ENCODE results near the gene ATF2. TPM values are rescaled to one million over a fixed set of nuclear protein-coding genes. Genes with fewer than 3 reads are reported as not detected.

The ATF2 gene
- total RNA-seq, 1 donor: 80.7 TPM

DNA sequence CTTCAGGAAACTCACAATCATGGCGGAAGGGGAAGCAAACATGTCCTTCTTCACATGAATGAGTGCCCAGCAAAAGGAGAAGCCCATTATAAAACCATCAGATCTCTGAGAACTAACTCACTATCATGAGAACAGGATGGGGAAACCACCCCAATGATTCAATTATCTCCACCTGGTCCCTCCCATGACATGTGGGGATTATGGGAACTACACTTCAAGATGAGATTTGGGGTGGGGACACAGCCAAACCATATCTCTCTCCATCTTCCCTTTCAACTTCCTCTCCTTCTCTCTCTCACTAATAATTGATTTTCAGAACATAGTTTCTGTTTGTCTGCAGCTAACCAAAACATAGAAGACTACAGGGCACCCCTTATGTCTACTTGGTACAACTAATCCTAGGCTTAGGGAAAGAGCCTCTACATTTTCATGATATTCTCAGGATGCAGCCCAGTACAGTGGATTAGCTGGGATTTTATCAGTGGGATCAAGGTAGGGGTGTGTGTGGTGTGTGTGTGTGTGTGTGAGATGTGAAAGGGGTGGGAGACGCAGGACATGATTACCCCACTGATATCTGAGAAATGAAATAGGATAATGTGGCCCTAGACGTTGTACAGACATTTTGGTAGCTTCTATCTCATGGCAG lies 2.8 kb upstream of the ATF2 start:
- peaks cover 25% of the 10 kb centered on the region for H3K79me2 ChIP-seq (ENCODE audit: insufficient read depth, low read length)
- no peak overlapping the region for H3K4me2 ChIP-seq (ENCODE audit: insufficient read depth, low read length)
- no peaks in the 10 kb centered on the region for H3K9me3 ChIP-seq (ENCODE audit: low read depth, low read length)
- peaks cover 13% of the 10 kb centered on the region for H4K20me1 ChIP-seq (ENCODE audit: insufficient read depth, low read length)
- TF ChIP-seq, protein P1, sequence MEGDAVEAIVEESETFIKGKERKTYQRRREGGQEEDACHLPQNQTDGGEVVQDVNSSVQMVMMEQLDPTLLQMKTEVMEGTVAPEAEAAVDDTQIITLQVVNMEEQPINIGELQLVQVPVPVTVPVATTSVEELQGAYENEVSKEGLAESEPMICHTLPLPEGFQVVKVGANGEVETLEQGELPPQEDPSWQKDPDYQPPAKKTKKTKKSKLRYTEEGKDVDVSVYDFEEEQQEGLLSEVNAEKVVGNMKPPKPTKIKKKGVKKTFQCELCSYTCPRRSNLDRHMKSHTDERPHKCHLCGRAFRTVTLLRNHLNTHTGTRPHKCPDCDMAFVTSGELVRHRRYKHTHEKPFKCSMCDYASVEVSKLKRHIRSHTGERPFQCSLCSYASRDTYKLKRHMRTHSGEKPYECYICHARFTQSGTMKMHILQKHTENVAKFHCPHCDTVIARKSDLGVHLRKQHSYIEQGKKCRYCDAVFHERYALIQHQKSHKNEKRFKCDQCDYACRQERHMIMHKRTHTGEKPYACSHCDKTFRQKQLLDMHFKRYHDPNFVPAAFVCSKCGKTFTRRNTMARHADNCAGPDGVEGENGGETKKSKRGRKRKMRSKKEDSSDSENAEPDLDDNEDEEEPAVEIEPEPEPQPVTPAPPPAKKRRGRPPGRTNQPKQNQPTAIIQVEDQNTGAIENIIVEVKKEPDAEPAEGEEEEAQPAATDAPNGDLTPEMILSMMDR (IDR thresholded peaks at IDR 0.05; ENCODE audit: extremely low read depth, low read depth, low read length): no peak
- DNase-seq (ENCODE audit: insufficient read length, low spot score, missing footprints): no peak
- no peak overlapping the region for H3K4me3 ChIP-seq (ENCODE audit: insufficient read depth, low read length)
- H3K4me1 ChIP-seq (ENCODE audit: insufficient read depth, low read length): peaks cover 19% of the 10 kb centered on the region
- H2AFZ ChIP-seq (ENCODE audit: low read length): no peak overlapping the region
- no peak overlapping the region for H3K27ac ChIP-seq (ENCODE audit: low read depth, low read length)
- H3K36me3 ChIP-seq (ENCODE audit: insufficient read depth, low read length): no peaks in the 10 kb centered on the region
- no peaks in the 10 kb centered on the region for H3K27me3 ChIP-seq (ENCODE audit: insufficient read depth, low read length)

DNA sequence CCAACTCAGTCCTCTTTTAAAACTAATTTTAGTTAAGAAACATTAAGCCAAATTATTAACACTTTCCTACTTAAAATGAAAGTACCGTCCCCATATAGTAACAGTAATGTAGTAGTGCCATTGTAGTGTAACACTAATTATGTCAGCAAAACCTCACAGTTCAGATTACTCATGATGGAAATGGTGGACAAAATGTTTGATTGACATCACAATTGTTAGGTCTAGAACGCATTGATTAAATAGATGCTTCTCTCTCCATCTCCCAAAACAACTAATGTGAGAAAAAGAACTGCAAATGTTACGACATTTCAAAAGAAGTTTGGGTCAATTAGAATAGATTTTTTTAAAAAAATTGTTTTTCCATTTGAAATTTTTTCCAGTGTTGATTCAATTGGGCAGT lies 1.2 kb upstream of the ATF2 start:
- Histone ChIP-seq H3K9me3 (ENCODE audit: low read depth, low read length) (no peaks in the 10 kb centered on the region), H3K4me1 (ENCODE audit: insufficient read depth, low read length) (peaks cover 19% of the 10 kb centered on the region), H3K36me3 (ENCODE audit: insufficient read depth, low read length) (no peaks in the 10 kb centered on the region), H2AFZ (ENCODE audit: low read length) (no peak overlapping the region), H3K4me3 (ENCODE audit: insufficient read depth, low read length) (peak overlapping the region; percentile 90), H3K27ac (ENCODE audit: low read depth, low read length) (peak overlapping the region; percentile 96), H4K20me1 (ENCODE audit: insufficient read depth, low read length) (peaks cover 27% of the 10 kb centered on the region), H3K4me2 (ENCODE audit: insufficient read depth, low read length) (peak overlapping the region; percentile 88), H3K27me3 (ENCODE audit: insufficient read depth, low read length) (no peaks in the 10 kb centered on the region), H3K79me2 (ENCODE audit: insufficient read depth, low read length) (peaks cover 41% of the 10 kb centered on the region)
- TF ChIP-seq, protein P1 (IDR thresholded peaks at IDR 0.05; ENCODE audit: extremely low read depth, low read depth, low read length): no peak
- DNase-seq (ENCODE audit: insufficient read length, low spot score, missing footprints): no peak

DNA sequence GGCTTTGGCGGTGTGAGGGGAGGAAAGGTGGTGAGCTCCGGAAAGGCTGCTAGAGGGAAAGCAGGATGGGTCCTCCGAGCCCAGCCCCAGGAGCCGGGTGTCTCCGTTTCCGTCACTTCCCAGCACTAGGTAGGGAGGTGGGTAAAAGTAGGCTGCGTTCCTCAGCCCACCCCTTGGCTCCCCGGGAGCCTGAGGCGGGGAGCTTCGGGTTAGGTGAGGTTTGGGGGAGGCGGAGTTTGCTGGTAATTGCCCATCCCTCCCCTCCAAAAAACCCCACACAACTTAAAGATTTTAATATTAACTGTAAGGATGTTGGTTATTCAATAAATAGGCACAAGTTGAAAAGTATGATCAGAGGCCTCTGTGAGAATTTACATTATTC lies 552 bp upstream of the ATF2 start:
- no peaks in the 10 kb centered on the region for H3K9me3 ChIP-seq (ENCODE audit: low read depth, low read length)
- H3K79me2 ChIP-seq (ENCODE audit: insufficient read depth, low read length): peaks cover 44% of the 10 kb centered on the region
- no peaks in the 10 kb centered on the region for H3K27me3 ChIP-seq (ENCODE audit: insufficient read depth, low read length)
- H3K4me1 ChIP-seq (ENCODE audit: insufficient read depth, low read length): peaks cover 19% of the 10 kb centered on the region
- TF ChIP-seq, protein P1 (IDR thresholded peaks at IDR 0.05; ENCODE audit: extremely low read depth, low read depth, low read length): no peak
- peak overlapping the region; percentile 96 for H3K27ac ChIP-seq (ENCODE audit: low read depth, low read length)
- H4K20me1 ChIP-seq (ENCODE audit: insufficient read depth, low read length): peaks cover 28% of the 10 kb centered on the region
- H3K4me3 ChIP-seq (ENCODE audit: insufficient read depth, low read length): peak overlapping the region; percentile 90
- no peak for DNase-seq (ENCODE audit: insufficient read length, low spot score, missing footprints)
- H3K4me2 ChIP-seq (ENCODE audit: insufficient read depth, low read length): peak overlapping the region; percentile 88
- no peaks in the 10 kb centered on the region for H3K36me3 ChIP-seq (ENCODE audit: insufficient read depth, low read length)
- H2AFZ ChIP-seq (ENCODE audit: low read length): peak overlapping the region; percentile 96

DNA sequence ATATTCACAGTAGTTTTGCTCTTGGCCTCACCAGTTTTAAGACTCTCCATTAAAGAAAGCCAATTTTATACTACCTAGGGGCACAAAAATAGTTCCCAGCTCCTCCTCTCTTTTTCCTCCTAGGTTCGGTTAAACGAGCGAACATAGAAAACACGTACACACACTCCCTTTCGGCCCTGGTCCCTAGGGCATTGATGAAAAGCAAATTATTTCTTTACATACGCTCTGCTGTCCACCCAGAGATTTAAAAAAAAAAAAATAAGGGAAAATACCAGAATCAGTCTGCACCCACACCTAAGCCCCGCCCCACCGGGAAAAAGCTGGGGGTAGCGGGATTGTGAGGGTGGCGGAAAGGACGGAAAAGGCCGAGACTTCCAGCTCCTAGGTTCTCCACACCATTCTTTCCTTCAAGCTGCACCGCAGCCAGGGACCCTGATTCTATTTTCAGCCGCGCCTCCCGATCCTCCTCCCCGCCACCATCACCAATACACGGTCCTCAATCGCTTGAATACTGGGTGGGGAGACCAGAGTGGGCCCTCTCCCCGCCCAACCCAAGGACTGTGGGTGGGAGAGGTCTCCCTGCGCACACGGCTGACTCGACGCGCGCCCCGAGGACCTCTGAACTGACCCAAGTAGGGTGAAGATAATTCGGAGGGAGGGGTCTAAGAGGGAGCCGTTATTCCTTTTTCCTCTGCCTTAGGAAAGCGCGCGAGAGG lies 769 bp downstream of the ATF2 start:
- Histone ChIP-seq H3K27ac (ENCODE audit: low read depth, low read length) (peak overlapping the region; percentile 96), H3K36me3 (ENCODE audit: insufficient read depth, low read length) (no peaks in the 10 kb centered on the region), H3K79me2 (ENCODE audit: insufficient read depth, low read length) (peaks cover 56% of the 10 kb centered on the region), H3K4me2 (ENCODE audit: insufficient read depth, low read length) (peak overlapping the region; percentile 80), H3K27me3 (ENCODE audit: insufficient read depth, low read length) (no peaks in the 10 kb centered on the region), H2AFZ (ENCODE audit: low read length) (peak overlapping the region; percentile 100), H4K20me1 (ENCODE audit: insufficient read depth, low read length) (peaks cover 33% of the 10 kb centered on the region), H3K9me3 (ENCODE audit: low read depth, low read length) (no peaks in the 10 kb centered on the region), H3K4me3 (ENCODE audit: insufficient read depth, low read length) (peak overlapping the region; percentile 90), H3K4me1 (ENCODE audit: insufficient read depth, low read length) (peaks cover 19% of the 10 kb centered on the region)
- DNase-seq (ENCODE audit: insufficient read length, low spot score, missing footprints): no peak
- TF ChIP-seq, protein P1 (IDR thresholded peaks at IDR 0.05; ENCODE audit: extremely low read depth, low read depth, low read length): no peak

Data from osteoblast (primary cell).